ENCODE data around the gene ASCC1.

ASCC1 gene

DNA sequence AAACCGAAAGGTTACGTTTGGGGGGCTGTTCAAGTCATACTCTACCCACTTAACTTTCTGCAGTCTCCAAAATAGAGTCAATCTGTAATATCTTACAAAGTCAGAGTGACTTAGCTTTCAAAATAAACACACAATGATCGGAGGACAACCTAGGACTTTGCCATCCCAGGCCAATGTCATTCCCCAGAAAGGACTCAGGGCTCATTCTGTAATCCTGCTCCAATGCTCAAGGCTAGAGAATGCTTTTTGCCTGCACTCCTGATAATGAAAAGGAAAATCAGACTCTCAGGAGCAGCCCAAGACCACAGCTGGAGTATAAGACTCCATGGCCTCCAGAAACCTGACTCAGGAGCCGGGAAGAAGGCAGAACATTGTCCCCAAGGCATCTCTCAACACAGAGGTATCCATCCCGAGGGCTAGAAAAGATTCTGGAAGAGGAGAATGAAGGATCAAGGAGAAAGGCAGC is 28.5 kb upstream of the ASCC1 start:
- no peak overlapping the region for H3K9ac ChIP-seq (ENCODE audit: insufficient read length, low read depth)
- H3K4me1 ChIP-seq (ENCODE audit: insufficient read depth, insufficient read length), result peaks cover 3% of the 10 kb centered on the region
- no peak for DNase-seq (ENCODE audit: low read depth, low spot score)
- no peaks in the 10 kb centered on the region for H3K9me3 ChIP-seq (ENCODE audit: insufficient read depth, low read length)
- no peaks in the 10 kb centered on the region for H3K27me3 ChIP-seq (ENCODE audit: insufficient read depth, insufficient read length)
- TF ChIP-seq ZNF274 (IDR thresholded peaks at IDR 0.05; ENCODE audit: low read depth, low read length), result no peak
- no peaks in the 10 kb centered on the region for H3K36me3 ChIP-seq (ENCODE audit: insufficient read depth, insufficient read length, low read length)
- no peak overlapping the region for H3K4me3 ChIP-seq (ENCODE audit: insufficient read length, low read depth)

DNA sequence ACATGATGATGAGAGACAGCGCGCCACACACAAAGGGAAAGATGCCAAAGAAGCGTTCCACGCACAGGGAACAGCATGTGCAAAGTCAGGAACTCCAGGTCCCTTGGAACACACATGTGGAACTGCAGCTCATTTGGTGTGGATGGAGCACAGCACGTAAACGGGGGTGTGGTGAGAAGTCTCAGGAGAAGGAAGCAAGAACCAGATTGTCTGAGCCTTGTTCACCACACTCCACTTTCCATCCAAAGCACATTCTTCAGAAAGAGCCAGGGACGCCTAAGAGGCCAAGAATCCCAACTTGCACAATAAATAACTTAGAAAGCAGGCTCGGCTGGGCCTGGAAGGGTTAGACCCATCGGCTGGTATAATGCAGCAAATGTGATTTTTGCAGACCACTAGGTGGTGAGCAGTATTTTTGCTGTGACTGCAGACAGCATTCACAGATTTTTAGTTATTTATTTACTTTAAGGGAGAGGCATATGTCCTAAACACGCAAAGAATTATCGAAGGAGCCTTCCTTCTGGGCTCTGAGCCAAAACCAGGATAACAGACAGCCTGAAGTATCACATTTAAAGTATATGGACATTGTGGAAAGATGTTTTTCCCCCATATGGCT is 27.9 kb upstream of the ASCC1 start:
- no peak for DNase-seq (ENCODE audit: low read depth, low spot score)
- no peaks in the 10 kb centered on the region for H3K27me3 ChIP-seq (ENCODE audit: insufficient read depth, insufficient read length)
- H3K9ac ChIP-seq (ENCODE audit: insufficient read length, low read depth), result no peak overlapping the region
- TF ChIP-seq YY1 (IDR thresholded peaks at IDR 0.05; ENCODE audit: insufficient read depth, insufficient read length) (no peak), ZNF274 (IDR thresholded peaks at IDR 0.05; ENCODE audit: low read depth, low read length) (no peak), SUZ12 (IDR thresholded peaks at IDR 0.05; ENCODE audit: extremely low read depth, insufficient read depth, insufficient read length) (no peak)
- no peaks in the 10 kb centered on the region for H3K9me3 ChIP-seq (ENCODE audit: insufficient read depth, low read length)
- no peaks in the 10 kb centered on the region for H3K36me3 ChIP-seq (ENCODE audit: insufficient read depth, insufficient read length, low read length)
- no peak overlapping the region for H3K4me3 ChIP-seq (ENCODE audit: insufficient read length, low read depth)
- H3K4me1 ChIP-seq (ENCODE audit: insufficient read depth, insufficient read length), result peaks cover 3% of the 10 kb centered on the region

DNA sequence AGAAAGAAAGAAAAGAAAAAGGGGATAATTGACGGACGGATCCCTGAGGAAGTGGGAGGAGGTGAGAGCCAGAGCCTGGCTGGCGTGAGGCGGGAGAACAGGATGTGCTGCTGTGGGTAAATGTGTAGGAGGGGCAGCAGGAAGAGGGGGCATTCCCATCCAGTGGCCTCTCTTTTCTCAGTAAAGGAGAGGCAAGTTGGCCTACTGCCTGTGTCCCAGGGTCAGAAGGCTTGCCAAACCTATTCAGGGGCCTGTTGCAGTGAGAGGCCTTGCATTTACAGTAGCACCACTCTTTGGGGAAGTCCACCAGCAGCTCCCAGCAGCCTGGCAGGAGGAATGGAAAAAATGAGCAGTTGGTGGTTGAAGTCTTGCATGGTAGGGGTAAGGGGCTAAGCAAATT is 26.6 kb upstream of the ASCC1 start:
- Histone ChIP-seq H3K9ac (ENCODE audit: insufficient read length, low read depth) (no peak overlapping the region), H3K9me3 (ENCODE audit: insufficient read depth, low read length) (no peaks in the 10 kb centered on the region), H3K4me3 (ENCODE audit: insufficient read length, low read depth) (no peak overlapping the region), H3K4me1 (ENCODE audit: insufficient read depth, insufficient read length) (no peaks in the 10 kb centered on the region), H3K36me3 (ENCODE audit: insufficient read depth, insufficient read length, low read length) (no peaks in the 10 kb centered on the region), H3K27me3 (ENCODE audit: insufficient read depth, insufficient read length) (no peaks in the 10 kb centered on the region)
- DNase-seq (ENCODE audit: low read depth, low spot score), result no peak
- no peak for TF ChIP-seq YY1 (IDR thresholded peaks at IDR 0.05; ENCODE audit: insufficient read depth, insufficient read length)
- no peak for TF ChIP-seq ZNF274 (IDR thresholded peaks at IDR 0.05; ENCODE audit: low read depth, low read length)
- TF ChIP-seq SUZ12 (IDR thresholded peaks at IDR 0.05; ENCODE audit: extremely low read depth, insufficient read depth, insufficient read length), result no peak

DNA sequence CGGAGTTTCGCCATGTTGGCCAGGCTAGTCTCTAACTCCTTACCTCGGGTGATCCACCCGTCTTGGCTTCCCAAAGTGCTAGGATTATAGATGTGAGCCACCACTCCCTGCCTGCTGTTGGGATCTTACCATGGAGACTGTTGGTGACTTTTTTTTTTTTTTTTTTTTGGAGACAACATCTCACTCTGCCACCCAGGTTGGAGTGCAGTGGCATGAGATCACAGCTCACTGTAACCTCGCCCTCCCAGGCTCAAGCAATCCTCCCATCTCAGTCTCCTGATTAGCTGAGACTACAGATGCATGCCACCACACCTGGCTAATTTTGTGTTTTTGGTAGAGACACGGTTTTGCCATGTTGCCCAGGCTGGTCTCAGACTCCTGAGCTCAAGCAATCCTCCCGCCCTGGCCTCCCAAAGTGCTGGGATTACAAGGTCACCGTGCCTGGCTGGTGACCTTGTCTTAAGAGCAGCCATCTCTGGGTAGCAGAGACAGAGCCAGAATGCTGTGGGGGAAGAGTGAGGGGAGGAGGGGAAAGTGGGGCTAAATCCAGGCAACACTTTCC is 25.7 kb upstream of the ASCC1 start:
- no peaks in the 10 kb centered on the region for H3K4me1 ChIP-seq (ENCODE audit: insufficient read depth, insufficient read length)
- DNase-seq (ENCODE audit: low read depth, low spot score), result no peak
- H3K27me3 ChIP-seq (ENCODE audit: insufficient read depth, insufficient read length), result no peaks in the 10 kb centered on the region
- no peak overlapping the region for H3K9ac ChIP-seq (ENCODE audit: insufficient read length, low read depth)
- TF ChIP-seq SUZ12 (IDR thresholded peaks at IDR 0.05; ENCODE audit: extremely low read depth, insufficient read depth, insufficient read length) (no peak), ZNF274 (IDR thresholded peaks at IDR 0.05; ENCODE audit: low read depth, low read length) (no peak), YY1 (IDR thresholded peaks at IDR 0.05; ENCODE audit: insufficient read depth, insufficient read length) (no peak)
- no peak overlapping the region for H3K4me3 ChIP-seq (ENCODE audit: insufficient read length, low read depth)
- peaks cover 3% of the 10 kb centered on the region for H3K36me3 ChIP-seq (ENCODE audit: insufficient read depth, insufficient read length, low read length)
- H3K9me3 ChIP-seq (ENCODE audit: insufficient read depth, low read length), result no peaks in the 10 kb centered on the region

DNA sequence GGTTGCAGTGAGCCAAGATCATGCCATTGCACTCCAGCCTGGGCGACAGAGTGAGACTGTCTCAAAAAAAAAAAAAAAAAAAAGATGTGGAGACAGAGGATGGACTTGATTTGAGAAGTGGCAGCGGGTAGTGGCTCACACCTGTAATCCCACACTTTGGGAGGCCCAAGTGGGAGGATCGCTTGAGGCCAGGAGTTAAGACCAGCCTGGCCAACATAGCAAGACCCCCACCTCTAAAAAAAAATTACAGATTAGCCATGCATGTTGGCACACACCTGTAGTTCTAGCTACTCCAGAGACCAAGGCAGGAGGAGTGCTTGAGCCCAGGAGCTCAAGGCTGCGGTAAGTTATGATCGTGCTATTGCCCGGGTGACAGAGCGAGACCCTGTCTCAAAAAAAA is 24.3 kb upstream of the ASCC1 start:
- Histone ChIP-seq H3K9me3 (ENCODE audit: insufficient read depth, low read length) (no peaks in the 10 kb centered on the region), H3K4me1 (ENCODE audit: insufficient read depth, insufficient read length) (no peaks in the 10 kb centered on the region), H3K9ac (ENCODE audit: insufficient read length, low read depth) (no peak overlapping the region), H3K4me3 (ENCODE audit: insufficient read length, low read depth) (no peak overlapping the region), H3K36me3 (ENCODE audit: insufficient read depth, insufficient read length, low read length) (peaks cover 15% of the 10 kb centered on the region), H3K27me3 (ENCODE audit: insufficient read depth, insufficient read length) (no peaks in the 10 kb centered on the region)
- TF ChIP-seq YY1 (IDR thresholded peaks at IDR 0.05; ENCODE audit: insufficient read depth, insufficient read length) (no peak), ZNF274 (IDR thresholded peaks at IDR 0.05; ENCODE audit: low read depth, low read length) (no peak), SUZ12 (IDR thresholded peaks at IDR 0.05; ENCODE audit: extremely low read depth, insufficient read depth, insufficient read length) (no peak)
- DNase-seq (ENCODE audit: low read depth, low spot score), result no peak

DNA sequence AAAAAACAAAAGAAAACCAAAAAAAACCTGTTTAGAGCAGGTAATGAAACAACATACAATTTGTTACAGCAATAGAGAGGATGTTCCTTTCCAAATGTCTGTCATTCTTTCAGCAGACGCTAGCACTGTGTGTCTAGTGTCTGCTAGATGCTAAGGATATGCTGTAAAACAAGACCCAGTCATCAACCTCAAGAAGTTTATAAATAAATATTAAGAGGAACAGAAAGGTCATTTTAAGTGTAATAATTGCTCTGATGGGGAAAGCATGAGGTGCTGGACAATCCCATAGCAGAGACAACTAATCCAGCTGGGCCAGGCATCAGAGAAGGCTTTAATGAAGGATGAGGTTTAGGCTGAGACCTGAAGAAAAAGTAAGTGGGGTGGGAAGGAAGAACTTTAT is 23.3 kb upstream of the ASCC1 start:
- Histone ChIP-seq H3K4me3 (ENCODE audit: insufficient read length, low read depth) (no peak overlapping the region), H3K27me3 (ENCODE audit: insufficient read depth, insufficient read length) (no peaks in the 10 kb centered on the region), H3K9me3 (ENCODE audit: insufficient read depth, low read length) (no peaks in the 10 kb centered on the region), H3K9ac (ENCODE audit: insufficient read length, low read depth) (no peak overlapping the region), H3K4me1 (ENCODE audit: insufficient read depth, insufficient read length) (no peaks in the 10 kb centered on the region), H3K36me3 (ENCODE audit: insufficient read depth, insufficient read length, low read length) (peaks cover 19% of the 10 kb centered on the region)
- DNase-seq (ENCODE audit: low read depth, low spot score), result no peak
- TF ChIP-seq SUZ12 (IDR thresholded peaks at IDR 0.05; ENCODE audit: extremely low read depth, insufficient read depth, insufficient read length) (no peak), ZNF274 (IDR thresholded peaks at IDR 0.05; ENCODE audit: low read depth, low read length) (no peak), YY1 (IDR thresholded peaks at IDR 0.05; ENCODE audit: insufficient read depth, insufficient read length) (no peak)

DNA sequence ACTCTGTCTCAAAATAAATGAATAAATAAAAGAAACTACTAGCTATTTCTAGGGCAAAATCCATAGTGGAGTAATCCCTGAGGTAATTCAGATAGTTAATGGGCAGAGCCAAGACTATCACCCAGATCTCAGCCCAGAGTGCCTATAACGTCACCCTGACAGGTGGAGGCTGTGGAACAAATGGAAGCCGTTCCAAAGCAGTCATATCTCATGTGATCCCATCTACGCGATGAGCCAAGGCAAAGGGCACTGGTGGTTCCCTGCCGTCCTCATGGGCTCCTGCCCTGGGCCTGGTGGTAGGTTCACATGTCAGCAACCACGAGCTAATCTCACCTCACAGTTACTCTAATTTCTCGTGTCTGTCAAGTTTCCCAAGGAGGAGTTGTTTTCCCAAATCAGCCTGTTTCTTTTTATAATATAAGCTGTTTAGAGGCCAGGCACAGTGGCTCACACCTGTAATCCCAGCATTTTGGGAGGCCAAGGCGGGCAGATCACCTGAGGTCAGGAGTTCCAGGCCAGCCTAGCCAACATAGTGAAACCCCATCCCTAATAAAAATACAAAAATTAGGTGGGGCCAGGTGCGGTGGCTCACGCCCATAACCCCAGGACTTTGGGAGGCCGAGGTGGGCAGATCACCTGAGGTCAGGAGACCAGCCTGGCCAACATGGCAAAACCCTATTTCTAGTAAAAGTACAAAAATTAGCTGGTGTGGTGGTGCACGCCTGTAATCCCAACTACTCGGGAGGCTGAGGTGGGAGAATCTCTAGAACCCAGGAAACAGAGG is 22.5 kb upstream of the ASCC1 start:
- no peak for TF ChIP-seq ZNF274 (IDR thresholded peaks at IDR 0.05; ENCODE audit: low read depth, low read length)
- TF ChIP-seq YY1 (IDR thresholded peaks at IDR 0.05; ENCODE audit: insufficient read depth, insufficient read length), result no peak
- TF ChIP-seq SUZ12 (IDR thresholded peaks at IDR 0.05; ENCODE audit: extremely low read depth, insufficient read depth, insufficient read length), result no peak
- Histone ChIP-seq H3K36me3 (ENCODE audit: insufficient read depth, insufficient read length, low read length) (peaks cover 21% of the 10 kb centered on the region), H3K4me3 (ENCODE audit: insufficient read length, low read depth) (no peak overlapping the region), H3K4me1 (ENCODE audit: insufficient read depth, insufficient read length) (no peaks in the 10 kb centered on the region), H3K27me3 (ENCODE audit: insufficient read depth, insufficient read length) (no peaks in the 10 kb centered on the region), H3K9ac (ENCODE audit: insufficient read length, low read depth) (no peak overlapping the region), H3K9me3 (ENCODE audit: insufficient read depth, low read length) (no peaks in the 10 kb centered on the region)
- no peak for DNase-seq (ENCODE audit: low read depth, low spot score)

Data from NT2/D1 (cell line).